SK-N-SH treated with all-trans-retinoic acid at 6 μM for 48 hours (cell line): Measurements from ENCODE around the gene COL4A1.

Source experiments
- ATAC-seq: fragments of 200-7000 bp; cut with Tn5 transposase; 3 replicates; pipeline ENCODE4 v1.9.1; 2020; ENCODE audit warnings: mild to moderate bottlenecking, moderate library complexity
- ARNTL ChIP-seq: fragments of 450-650 bp; formaldehyde crosslinking; IDR thresholded peaks from 2 replicates; pipeline ENCODE4 v1.5.0; 2020; ENCODE audit warnings: low read depth, mild to moderate bottlenecking, moderate library complexity, borderline replicate concordance
- CSDC2 ChIP-seq: fragments of 250-450 bp; sonication (Bioruptor Pico); IDR thresholded peaks from 2 replicates; pipeline ENCODE4 v1.5.0; 2020; ENCODE audit warnings: mild to moderate bottlenecking, moderate library complexity
- CSRNP3 ChIP-seq: fragments of 250-450 bp; sonication (Bioruptor Pico); IDR thresholded peaks from 2 replicates; pipeline ENCODE4 v1.5.1; 2021; ENCODE audit warnings: mild to moderate bottlenecking, moderate library complexity
- ESRRG ChIP-seq: fragments of 250-450 bp; sonication (Bioruptor Pico); IDR thresholded peaks from 2 replicates; pipeline ENCODE4 v1.6.1; 2021; ENCODE audit warnings: mild to moderate bottlenecking
- GLIS3 ChIP-seq: fragments of 250-450 bp; sonication (Bioruptor Pico); IDR thresholded peaks from 2 replicates; pipeline ENCODE4 v1.5.0; 2020; ENCODE audit warnings: mild to moderate bottlenecking, moderate library complexity
- ISL1 ChIP-seq: fragments of 250-450 bp; sonication (Bioruptor Pico); IDR thresholded peaks from 2 replicates; pipeline ENCODE4 v2.1.2; 2022; ENCODE audit warnings: mild to moderate bottlenecking, moderate library complexity
- OSR1 ChIP-seq: fragments of 250-450 bp; sonication (Bioruptor Pico); IDR thresholded peaks from 2 replicates; pipeline ENCODE4 v1.8.0; 2022; ENCODE audit warnings: moderate library complexity, mild to moderate bottlenecking, inconsistent platforms
- PATZ1 ChIP-seq: fragments of 250-450 bp; sonication (Bioruptor Pico); IDR thresholded peaks from 2 replicates; pipeline ENCODE4 v1.8.0; 2020; ENCODE audit warnings: mild to moderate bottlenecking, moderate library complexity, borderline replicate concordance
- POU6F1 ChIP-seq: fragments of 250-450 bp; sonication (Bioruptor Pico); IDR thresholded peaks from 2 replicates; pipeline ENCODE4 v1.8.0; 2021; ENCODE audit warnings: low read depth, mild to moderate bottlenecking, moderate library complexity, borderline replicate concordance
- PPARA ChIP-seq: fragments of 250-450 bp; sonication (Bioruptor Pico); IDR thresholded peaks from 2 replicates; pipeline ENCODE4 v1.5.0; 2020; ENCODE audit warnings: mild to moderate bottlenecking, borderline replicate concordance
- RARB ChIP-seq: fragments of 250-450 bp; sonication (Bioruptor Pico); IDR thresholded peaks from 2 replicates; pipeline ENCODE4 v1.8.0; 2021; ENCODE audit warnings: mild to moderate bottlenecking, moderate library complexity
- SNAI2 ChIP-seq: fragments of 250-450 bp; sonication (Bioruptor Pico); IDR thresholded peaks from 2 replicates; pipeline ENCODE4 v1.5.0; 2020; ENCODE audit warnings: mild to moderate bottlenecking, moderate library complexity
- TCF4 ChIP-seq: fragments of 250-450 bp; sonication (Bioruptor Pico); IDR thresholded peaks from 2 replicates; pipeline ENCODE4 v1.8.0; 2021; ENCODE audit warnings: mild to moderate bottlenecking, moderate library complexity, borderline replicate concordance
- TOX ChIP-seq: fragments of 250-450 bp; sonication (Bioruptor Pico); IDR thresholded peaks from 2 replicates; pipeline ENCODE4 v1.8.0; 2021; ENCODE audit warnings: mild to moderate bottlenecking, moderate library complexity, borderline replicate concordance
- TSHZ2 ChIP-seq: fragments of 250-450 bp; sonication (Bioruptor Pico); IDR thresholded peaks from 2 replicates; pipeline ENCODE4 v1.5.0; 2020; ENCODE audit warnings: mild to moderate bottlenecking, moderate library complexity
- ZC3H10 ChIP-seq: fragments of 250-450 bp; sonication (Bioruptor Pico); IDR thresholded peaks from 2 replicates; pipeline ENCODE4 v1.5.1; 2021; ENCODE audit warnings: mild to moderate bottlenecking, moderate library complexity
- ZFP3 ChIP-seq: fragments of 250-450 bp; sonication (Bioruptor Pico); IDR thresholded peaks from 2 replicates; pipeline ENCODE4 v1.5.0; 2020; ENCODE audit warnings: mild to moderate bottlenecking, moderate library complexity
- ZFP30 ChIP-seq: fragments of 450-650 bp; formaldehyde crosslinking; IDR thresholded peaks from 2 replicates; pipeline ENCODE4 v1.5.0; 2022; ENCODE audit warnings: mild to moderate bottlenecking, moderate library complexity
- ZNF70 ChIP-seq: fragments of 450-650 bp; formaldehyde crosslinking; IDR thresholded peaks from 2 replicates; pipeline ENCODE4 v1.5.0; 2020; ENCODE audit warnings: mild to moderate bottlenecking, moderate library complexity
- ZNF8 ChIP-seq: fragments of 450-650 bp; formaldehyde crosslinking; IDR thresholded peaks from 2 replicates; pipeline ENCODE4 v1.5.0; 2020; ENCODE audit warnings: mild to moderate bottlenecking, moderate library complexity

Gene COL4A1

GRCh38 chr13:110154410-110154933, 152.5 kb downstream of the COL4A1 start:
- no peak for ATAC-seq
- no peak for TF ChIP-seq SNAI2 (CRISPR knock-in tag)
- TF ChIP-seq PPARA = no peak
- no peak for TF ChIP-seq CSRNP3
- no peak for TF ChIP-seq POU6F1
- TF ChIP-seq CSDC2 = no peak
- TF ChIP-seq RARB (CRISPR knock-in tag) = no peak
- no peak for TF ChIP-seq TCF4 (CRISPR knock-in tag)
- TF ChIP-seq ZFP30 = no peak
- TF ChIP-seq ZNF70 (CRISPR knock-in tag) = no peak
- TF ChIP-seq PATZ1 (CRISPR knock-in tag) = no peak
- no peak for TF ChIP-seq ISL1 (CRISPR knock-in tag)
- no peak for TF ChIP-seq OSR1 (CRISPR knock-in tag)
- TF ChIP-seq ZFP3 (CRISPR knock-in tag) = no peak
- TF ChIP-seq GLIS3 (CRISPR knock-in tag) = no peak

- ATAC-seq = no peak
- TF ChIP-seq ZFP3 (CRISPR knock-in tag) (no peak), ZNF70 (CRISPR knock-in tag) (no peak), ISL1 (CRISPR knock-in tag) (no peak)
These were observed 154.6 kb downstream of the COL4A1 start for GRCh38 chr13:110152351-110152750.

- TF ChIP-seq PATZ1 (CRISPR knock-in tag) (no peak), POU6F1 (no peak), ZNF8 (CRISPR knock-in tag) (no peak), OSR1 (CRISPR knock-in tag) (no peak), GLIS3 (CRISPR knock-in tag) (no peak), ZNF70 (CRISPR knock-in tag) (no peak)
- TF ChIP-seq, all 23 proteins: peak for 0
- ATAC-seq = no peak
These were observed 155.5 kb downstream of the COL4A1 start for GRCh38 chr13:110151462-110151861.

- no peak for ATAC-seq
- TF ChIP-seq RARB (CRISPR knock-in tag) (no peak), ZC3H10 (CRISPR knock-in tag) (no peak), GLIS3 (CRISPR knock-in tag) (no peak)
These were observed 156.4 kb downstream of the COL4A1 start for GRCh38 chr13:110150384-110151101.

- no peak for TF ChIP-seq ZNF70 (CRISPR knock-in tag)
- no peak for TF ChIP-seq PPARA
- no peak for TF ChIP-seq TSHZ2 (CRISPR knock-in tag)
- no peak for TF ChIP-seq ARNTL (CRISPR knock-in tag)
- no peak for TF ChIP-seq TCF4 (CRISPR knock-in tag)
- TF ChIP-seq ESRRG (CRISPR knock-in tag) = no peak
- no peak for TF ChIP-seq TOX
- TF ChIP-seq ISL1 (CRISPR knock-in tag) = no peak
- TF ChIP-seq ZNF8 (CRISPR knock-in tag) = no peak
- no peak for TF ChIP-seq ZFP30
- no peak for TF ChIP-seq ZC3H10 (CRISPR knock-in tag)
- TF ChIP-seq SNAI2 (CRISPR knock-in tag) = no peak
- no peak for ATAC-seq
These were observed 157.9 kb downstream of the COL4A1 start for GRCh38 chr13:110149036-110149435.
